Neural crest cell (in vitro differentiated cells): ENCODE data around the gene LIN7B. TPM values are rescaled to one million over a fixed set of nuclear protein-coding genes. Genes with fewer than 3 reads are reported as not detected.

Experiments
- DNase-seq: peaks from one replicate; pipeline ENCODE4 v3.0.0; 2021; ENCODE audit warnings: low read depth, mixed read lengths, low spot score
- H3K27ac Mint-ChIP-seq: one replicate; pipeline ENCODE4 v1.8.0; 2021; ENCODE audit warnings: mild to moderate bottlenecking, mixed read lengths; ENCODE audit not compliant: unreplicated experiment
- H3K27me3 Mint-ChIP-seq: 2 replicates; pipeline ENCODE4 v1.8.0; 2021; ENCODE audit warnings: low read depth, mild to moderate bottlenecking, mixed read lengths
- H3K36me3 Mint-ChIP-seq: 2 replicates; pipeline ENCODE4 v1.8.0; 2021; ENCODE audit warnings: low read depth, mild to moderate bottlenecking, mixed read lengths
- H3K4me1 Mint-ChIP-seq: 2 replicates; pipeline ENCODE4 v1.8.0; 2021; ENCODE audit warnings: mixed read lengths
- H3K4me3 Mint-ChIP-seq: one replicate; pipeline ENCODE4 v1.8.0; 2021; ENCODE audit warnings: mild to moderate bottlenecking, mixed read lengths
- H3K9me3 Mint-ChIP-seq: 2 replicates; pipeline ENCODE4 v1.8.0; 2021; ENCODE audit warnings: mixed read lengths
- total RNA-seq: library from RNA; stranded (reverse); gene quantifications from 2 replicates; pipeline ENCODE4 v1.2.1, GENCODE V29; 2021
- TF ChIP-seq, protein P1 (sequence below): fragments of 200-600 bp; sonication (generic); conservative IDR thresholded peaks from 2 replicates; pipeline ENCODE4 v1.5.0; 2021; ENCODE audit warnings: antibody characterized with exemption, mild to moderate bottlenecking

The LIN7B gene
- total RNA-seq, 1 donor from 2014 or later, result 5.4 TPM

GRCh38 chr19:49151267-49152118 lies 37.3 kb downstream of the LIN7B start:
- peaks cover 27% of the 10 kb centered on the region for H3K27me3 Mint-ChIP-seq
- peaks cover 40% of the 10 kb centered on the region for H3K4me1 Mint-ChIP-seq
- H3K4me3 Mint-ChIP-seq, result peak overlapping the region; percentile 85
- H3K9me3 Mint-ChIP-seq, result peaks cover 9% of the 10 kb centered on the region
- TF ChIP-seq, protein P1, sequence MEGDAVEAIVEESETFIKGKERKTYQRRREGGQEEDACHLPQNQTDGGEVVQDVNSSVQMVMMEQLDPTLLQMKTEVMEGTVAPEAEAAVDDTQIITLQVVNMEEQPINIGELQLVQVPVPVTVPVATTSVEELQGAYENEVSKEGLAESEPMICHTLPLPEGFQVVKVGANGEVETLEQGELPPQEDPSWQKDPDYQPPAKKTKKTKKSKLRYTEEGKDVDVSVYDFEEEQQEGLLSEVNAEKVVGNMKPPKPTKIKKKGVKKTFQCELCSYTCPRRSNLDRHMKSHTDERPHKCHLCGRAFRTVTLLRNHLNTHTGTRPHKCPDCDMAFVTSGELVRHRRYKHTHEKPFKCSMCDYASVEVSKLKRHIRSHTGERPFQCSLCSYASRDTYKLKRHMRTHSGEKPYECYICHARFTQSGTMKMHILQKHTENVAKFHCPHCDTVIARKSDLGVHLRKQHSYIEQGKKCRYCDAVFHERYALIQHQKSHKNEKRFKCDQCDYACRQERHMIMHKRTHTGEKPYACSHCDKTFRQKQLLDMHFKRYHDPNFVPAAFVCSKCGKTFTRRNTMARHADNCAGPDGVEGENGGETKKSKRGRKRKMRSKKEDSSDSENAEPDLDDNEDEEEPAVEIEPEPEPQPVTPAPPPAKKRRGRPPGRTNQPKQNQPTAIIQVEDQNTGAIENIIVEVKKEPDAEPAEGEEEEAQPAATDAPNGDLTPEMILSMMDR, result no peak
- peak; percentile 48 for DNase-seq
- no peaks in the 10 kb centered on the region for H3K36me3 Mint-ChIP-seq
- H3K27ac Mint-ChIP-seq, result peak overlapping the region; percentile 78

GRCh38 chr19:49152119-49152550 lies 38.0 kb downstream of the LIN7B start:
- DNase-seq, result no peak
- Mint-ChIP-seq H3K27me3 (peaks cover 27% of the 10 kb centered on the region), H3K9me3 (peaks cover 9% of the 10 kb centered on the region), H3K27ac (no peak overlapping the region), H3K36me3 (no peaks in the 10 kb centered on the region), H3K4me1 (peaks cover 35% of the 10 kb centered on the region), H3K4me3 (peak overlapping the region; percentile 85)
- TF ChIP-seq, protein P1, result no peak

DNA sequence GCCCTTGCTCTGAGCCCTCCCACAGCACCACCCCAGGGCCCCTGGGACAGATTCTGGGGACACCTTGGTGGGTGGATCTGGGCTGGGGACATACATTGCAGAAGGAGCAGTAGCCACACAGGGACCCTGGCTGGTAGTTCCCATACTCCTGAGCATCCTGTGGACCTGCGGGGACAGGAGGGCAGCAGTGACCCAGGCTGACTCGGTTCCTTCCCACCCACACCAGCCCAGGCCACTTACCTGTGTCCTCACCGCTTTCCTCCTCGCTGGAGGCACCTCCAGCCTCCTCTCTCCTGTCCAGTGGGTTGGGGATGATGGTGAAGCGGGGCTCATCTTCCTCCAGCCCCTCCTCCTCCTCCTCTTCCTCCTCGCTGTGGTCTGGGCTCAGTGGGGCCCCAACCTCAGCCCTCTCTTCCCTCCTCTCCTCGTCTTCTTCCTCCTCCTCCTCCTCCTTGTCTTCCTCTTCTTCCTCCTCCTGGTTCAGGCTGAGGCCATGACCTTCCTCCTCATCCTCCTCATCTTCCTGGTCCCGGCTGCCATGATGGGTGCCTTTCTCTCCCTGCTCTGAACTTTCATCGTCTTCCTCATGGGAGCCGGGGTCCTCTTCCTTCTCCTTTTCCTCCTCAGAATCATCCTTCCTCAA lies 39.1 kb downstream of the LIN7B start:
- TF ChIP-seq, protein P1, result no peak
- H3K9me3 Mint-ChIP-seq, result peaks cover 9% of the 10 kb centered on the region
- DNase-seq, result no peak
- peaks cover 39% of the 10 kb centered on the region for H3K4me1 Mint-ChIP-seq
- peaks cover 32% of the 10 kb centered on the region for H3K27me3 Mint-ChIP-seq
- H3K4me3 Mint-ChIP-seq, result peak overlapping the region; percentile 72
- no peaks in the 10 kb centered on the region for H3K36me3 Mint-ChIP-seq
- no peak overlapping the region for H3K27ac Mint-ChIP-seq

DNA sequence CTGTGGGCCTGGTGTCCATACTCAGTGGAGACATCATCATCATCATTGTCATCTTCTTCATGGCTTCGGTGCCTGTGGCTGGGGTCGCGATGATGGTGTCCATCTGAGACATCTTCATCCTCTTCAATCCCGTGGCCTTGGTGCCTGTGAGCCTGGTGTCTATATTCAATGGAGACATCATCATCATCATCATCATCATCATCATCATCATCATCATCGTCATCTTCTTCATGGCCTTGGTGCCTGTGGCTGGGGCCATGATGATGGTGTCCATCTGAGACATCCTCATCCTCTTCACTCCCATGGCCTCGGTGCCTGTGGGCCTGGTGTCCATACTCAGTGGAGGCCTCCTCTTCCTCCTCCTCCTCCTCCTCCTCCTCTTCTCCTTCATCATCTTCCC lies 40.1 kb downstream of the LIN7B start:
- Mint-ChIP-seq H3K36me3 (no peaks in the 10 kb centered on the region), H3K9me3 (peaks cover 9% of the 10 kb centered on the region), H3K4me3 (peak overlapping the region; percentile 50), H3K4me1 (peaks cover 36% of the 10 kb centered on the region), H3K27me3 (peaks cover 32% of the 10 kb centered on the region), H3K27ac (no peak overlapping the region)
- no peak for DNase-seq
- TF ChIP-seq, protein P1, result no peak

DNA sequence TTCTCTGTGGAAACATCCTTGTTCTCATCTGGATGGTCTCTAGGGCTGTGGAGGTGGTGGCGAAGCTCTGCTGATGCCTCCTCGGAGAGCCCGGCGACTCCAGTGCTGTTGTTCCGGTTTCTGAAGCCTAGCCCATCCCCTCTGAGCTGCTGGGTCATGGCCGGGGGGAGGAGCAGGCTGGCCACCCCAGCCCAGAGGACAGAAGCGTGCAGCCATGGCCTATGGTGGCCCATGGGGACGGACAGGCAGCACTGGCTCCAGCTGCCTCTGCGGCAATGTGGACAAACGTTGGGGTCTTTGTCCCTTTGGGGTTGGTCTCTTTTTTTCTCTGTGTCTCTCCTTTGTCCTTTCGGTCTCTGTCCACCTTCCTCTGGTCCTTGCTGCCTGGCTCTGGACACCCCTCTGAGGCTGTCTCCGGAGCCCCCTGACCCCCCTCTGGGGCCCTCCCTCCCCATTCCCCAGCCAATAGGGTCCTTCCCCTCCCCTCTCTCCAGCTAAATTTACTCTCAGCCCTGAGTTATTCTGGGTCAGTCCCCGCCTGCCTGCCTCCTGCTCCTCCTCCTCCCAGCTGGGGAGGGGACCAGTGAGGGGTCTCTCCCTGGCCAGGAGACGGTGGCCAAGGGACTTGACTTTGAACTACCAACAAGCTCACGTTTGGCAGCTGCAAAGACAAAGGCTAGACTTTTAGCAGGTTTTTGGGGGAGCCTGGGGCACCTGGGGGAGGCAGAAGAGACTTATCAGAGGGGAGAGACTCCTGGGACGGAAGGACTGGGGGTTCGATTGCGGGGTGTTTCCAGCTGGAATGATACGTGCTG lies 41.0 kb downstream of the LIN7B start, which contains the start of gene HRC:
TSS of gene HRC (minus strand) at position 392 of the 815 bp plus-strand sequence. CDS start at position 233, 159 bp downstream.
- Mint-ChIP-seq H3K27me3 (peaks cover 29% of the 10 kb centered on the region), H3K36me3 (no peaks in the 10 kb centered on the region), H3K4me3 (peak within 1 kb of the TSS; percentile 75), H3K27ac (no peak within 1 kb of the TSS), H3K9me3 (peaks cover 9% of the 10 kb centered on the region), H3K4me1 (peaks cover 26% of the 10 kb centered on the region)
- TF ChIP-seq, protein P1, result no peak
- no peak for DNase-seq
